MM.1S (cell line): Measurements from ENCODE around the gene PKD2L2.

Experiments used
- CTCF ChIP-seq: fragments of 300-600 bp; sonication (generic); IDR thresholded peaks from 2 replicates; pipeline ENCODE4 v1.5.1; 2016; ENCODE audit warnings: antibody characterized with exemption, low read length, mixed read lengths
- EZH2phosphoT487 ChIP-seq: fragments of 300-600 bp; sonication (generic); IDR thresholded peaks from 2 replicates; pipeline ENCODE4 v1.6.1; 2018; ENCODE audit warnings: antibody characterized with exemption, low read length

GRCh38 chr5:137989419-137989818 lies 100.2 kb downstream of the PKD2L2 start:
- TF ChIP-seq CTCF, result no peak
- TF ChIP-seq EZH2phosphoT487, result no peak
